SU-DHL-6 (cell line): ENCODE data around the gene B3GNT2.

Experiments used
- EZH2phosphoT487 ChIP-seq: fragments of 200-600 bp; sonication (generic), shearing (Covaris generic); conservative IDR thresholded peaks from 2 replicates; pipeline ENCODE4 v1.6.1; 2018; ENCODE audit warnings: mild to moderate bottlenecking, antibody characterized with exemption, low read length, moderate library complexity, mixed read lengths
- TF ChIP-seq, protein P1 (sequence below): fragments of 200-600 bp; sonication (generic); IDR thresholded peaks from one replicate; pipeline ENCODE4 v1.5.1; 2017; ENCODE audit warnings: antibody characterized with exemption, mild to moderate bottlenecking, low read length, moderate library complexity; ENCODE audit not compliant: insufficient read depth, poor library complexity, severe bottlenecking

DNA sequence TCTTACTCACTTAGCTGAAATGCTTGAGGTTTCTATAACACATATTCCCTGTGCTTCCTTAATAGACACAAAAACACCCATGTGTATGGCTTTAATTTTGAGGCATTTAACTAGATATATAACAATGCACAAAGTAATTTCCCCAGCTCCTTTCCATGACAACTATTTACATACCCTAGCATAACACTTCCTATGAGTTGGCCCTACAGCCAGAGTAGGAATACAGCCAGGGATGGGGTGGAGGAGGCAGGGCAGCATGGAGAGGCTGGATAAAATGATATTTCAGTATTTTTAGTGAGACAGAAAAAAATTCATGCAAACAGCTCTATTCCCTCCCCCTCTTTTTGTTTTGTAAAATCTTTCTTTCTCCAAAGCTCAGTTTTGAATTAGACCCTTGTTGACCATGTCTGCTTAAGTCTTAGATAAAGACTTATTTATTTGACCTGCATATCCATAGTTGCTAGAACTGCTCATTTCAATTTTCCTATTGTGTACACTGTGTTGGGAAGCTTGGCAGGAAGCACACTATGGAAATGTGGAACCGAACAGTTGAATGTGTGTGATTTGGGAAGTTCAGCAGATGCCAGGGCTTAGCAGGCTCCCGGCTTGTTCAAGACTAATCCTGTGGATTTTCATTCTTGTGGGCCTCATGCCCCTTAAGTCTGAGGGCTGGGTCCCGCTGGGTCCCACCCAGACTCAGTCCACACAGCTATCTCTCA is 11.2 kb upstream of the B3GNT2 start:
- TF ChIP-seq, protein P1, sequence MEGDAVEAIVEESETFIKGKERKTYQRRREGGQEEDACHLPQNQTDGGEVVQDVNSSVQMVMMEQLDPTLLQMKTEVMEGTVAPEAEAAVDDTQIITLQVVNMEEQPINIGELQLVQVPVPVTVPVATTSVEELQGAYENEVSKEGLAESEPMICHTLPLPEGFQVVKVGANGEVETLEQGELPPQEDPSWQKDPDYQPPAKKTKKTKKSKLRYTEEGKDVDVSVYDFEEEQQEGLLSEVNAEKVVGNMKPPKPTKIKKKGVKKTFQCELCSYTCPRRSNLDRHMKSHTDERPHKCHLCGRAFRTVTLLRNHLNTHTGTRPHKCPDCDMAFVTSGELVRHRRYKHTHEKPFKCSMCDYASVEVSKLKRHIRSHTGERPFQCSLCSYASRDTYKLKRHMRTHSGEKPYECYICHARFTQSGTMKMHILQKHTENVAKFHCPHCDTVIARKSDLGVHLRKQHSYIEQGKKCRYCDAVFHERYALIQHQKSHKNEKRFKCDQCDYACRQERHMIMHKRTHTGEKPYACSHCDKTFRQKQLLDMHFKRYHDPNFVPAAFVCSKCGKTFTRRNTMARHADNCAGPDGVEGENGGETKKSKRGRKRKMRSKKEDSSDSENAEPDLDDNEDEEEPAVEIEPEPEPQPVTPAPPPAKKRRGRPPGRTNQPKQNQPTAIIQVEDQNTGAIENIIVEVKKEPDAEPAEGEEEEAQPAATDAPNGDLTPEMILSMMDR = no peak
- TF ChIP-seq EZH2phosphoT487 = no peak
